GM19238 (cell line): ENCODE results near the gene LYAR.
A peak's percentile ranks its signal among the peaks of the same experiment; 100 is the strongest.

Source experiments
- DNase-seq: peaks from one replicate; pipeline ENCODE4 v3.0.0; 2011; ENCODE audit warnings: low spot score; ENCODE audit not compliant: insufficient read length

Gene LYAR

GRCh38 chr4:4317496-4318232, 27.7 kb upstream of the LYAR start:
- DNase-seq: no peak

- DNase-seq: no peak
Measured at GRCh38 chr4:4316150-4316495, 26.2 kb upstream of the LYAR start.

- DNase-seq: no peak
Measured at GRCh38 chr4:4315461-4316149, 25.7 kb upstream of the LYAR start.

- DNase-seq: no peak
Measured at GRCh38 chr4:4311193-4311592, 21.2 kb upstream of the LYAR start.

GRCh38 chr4:4308800-4309441, 19.0 kb upstream of the LYAR start:
- DNase-seq: no peak

- DNase-seq: no peak
Measured at GRCh38 chr4:4306920-4307319, 17.0 kb upstream of the LYAR start.

- DNase-seq: no peak
Measured at GRCh38 chr4:4302416-4302815, 12.5 kb upstream of the LYAR start.

- no peak for DNase-seq
Measured at GRCh38 chr4:4302001-4302400, 12.0 kb upstream of the LYAR start.

GRCh38 chr4:4299006-4299405, 9.1 kb upstream of the LYAR start:
- DNase-seq: no peak

GRCh38 chr4:4296283-4296846, 6.4 kb upstream of the LYAR start:
- DNase-seq: no peak

GRCh38 chr4:4293279-4293678, 3.3 kb upstream of the LYAR start:
- no peak for DNase-seq

GRCh38 chr4:4289597-4289940, 385 bp downstream of the LYAR start:
- DNase-seq: peak; percentile 13

GRCh38 chr4:4289055-4289454, 899 bp downstream of the LYAR start:
- DNase-seq: no peak

GRCh38 chr4:4288098-4288497, 1.9 kb downstream of the LYAR start:
- DNase-seq: no peak

- DNase-seq: no peak
Measured at GRCh38 chr4:4284827-4285618, 4.9 kb downstream of the LYAR start.

- DNase-seq: no peak
Measured at GRCh38 chr4:4281787-4282186, 8.2 kb downstream of the LYAR start.

- DNase-seq: no peak
Measured at GRCh38 chr4:4277531-4277930, 12.4 kb downstream of the LYAR start.

- no peak for DNase-seq
Measured at GRCh38 chr4:4274226-4274625, 15.7 kb downstream of the LYAR start.

GRCh38 chr4:4271912-4272311, 18.0 kb downstream of the LYAR start:
- DNase-seq: no peak

- DNase-seq: no peak
Measured at GRCh38 chr4:4270529-4270928, 19.4 kb downstream of the LYAR start.

GRCh38 chr4:4269856-4270255, 20.1 kb downstream of the LYAR start:
- no peak for DNase-seq

- DNase-seq: no peak
Measured at GRCh38 chr4:4269331-4269731, 20.6 kb downstream of the LYAR start.
